GM12878 (cell line): ENCODE data around the gene SMPD4. TPM values are rescaled to one million over a fixed set of nuclear protein-coding genes. Genes with fewer than 3 reads are reported as not detected.
"Not testable (repeated sequence)": the region's sequence is repeated elsewhere in the genome, so short reads cannot be mapped to it uniquely, and the experiment has no call there.

ENCODE experiments used
- ATAC-seq: fragments of 200-7000 bp; cut with Tn5 transposase; 3 replicates; pipeline ENCODE4 v1.9.1; 2020; ENCODE audit warnings: mild to moderate bottlenecking, moderate library complexity
- BruUV-seq: library from RNA; stranded (reverse); fragments of 400-500 nt; replicated peaks from 2 replicates; lab custom pipeline; 2021; lab: Mats Ljungman, UMichigan
- CTCF ChIA-PET: fragments of 300-600 bp; sonication (Branson Sonifier 250); formaldehyde crosslinking; extraction: SDS; loops from one replicate; lab custom pipeline; 2021; ENCODE audit warnings: inconsistent platforms; lab: Yijun Ruan, JAX
- POLR2A ChIA-PET: fragments of 350-600 bp; formaldehyde crosslinking; extraction: SDS; loops from one replicate; lab custom pipeline; 2021; ENCODE audit warnings: inconsistent platforms; lab: Charles Lee
- RAD21 ChIA-PET: fragments of 300-600 bp; sonication (Branson Sonifier 250); formaldehyde crosslinking; loops from one replicate; lab custom pipeline; 2023; ENCODE audit warnings: antibody characterized with exemption; ENCODE audit not compliant: unreplicated experiment; lab: Charles Lee
- SMC1A ChIA-PET: fragments of 300-600 bp; sonication (Branson Sonifier 250); formaldehyde crosslinking; loops from one replicate; lab custom pipeline; 2023; ENCODE audit not compliant: unreplicated experiment, uncharacterized antibody; lab: Charles Lee
- DNase-seq: peaks from one replicate; pipeline ENCODE4 v3.0.0-alpha.2; 2011; ENCODE audit warnings: low read depth, low spot score
- FAIRE-seq: peaks from 3 replicates; lab custom pipeline; 2011; peaks lifted over from hg19 to GRCh38; lab: Jason Lieb, UNC
- H2AFZ ChIP-seq: 2 replicates; pipeline ENCODE4 v1.6.0; 2011; ENCODE audit warnings: low read depth, low read length, control low read depth; ENCODE audit not compliant: control insufficient read depth
- H3K27ac ChIP-seq: 2 replicates; pipeline ENCODE4 v1.5.1; 2011; ENCODE audit warnings: control low read depth; ENCODE audit not compliant: control insufficient read depth, insufficient read depth
- H3K27me3 ChIP-seq, 2 experiments: replicated peaks in 1 of 2; 2 replicates each; pipeline versions ENCODE4 v1.6.0 to v1.6.1; 2011; ENCODE audit warnings: low read length in 1 of 2; ENCODE audit not compliant: control insufficient read depth in 2 of 2, insufficient read depth in 2 of 2
- H3K36me3 ChIP-seq, 2 experiments: 2 replicates each; pipeline ENCODE4 v1.5.1; 2011; ENCODE audit warnings: low read length in 1 of 2; ENCODE audit not compliant: control insufficient read depth in 2 of 2, insufficient read depth in 2 of 2
- H3K4me1 ChIP-seq: 2 replicates; pipeline ENCODE4 v1.6.1; 2011; ENCODE audit warnings: mild to moderate bottlenecking, low read length, moderate library complexity, mixed read lengths; ENCODE audit not compliant: control insufficient read depth, insufficient read depth
- H3K4me2 ChIP-seq: 2 replicates; pipeline ENCODE4 v1.6.0; 2011; ENCODE audit warnings: control low read depth; ENCODE audit not compliant: control insufficient read depth, insufficient read depth
- H3K4me3 ChIP-seq: fragments of 200-600 bp; sonication (generic); 2 replicates; pipeline ENCODE4 v1.5.1; 2016
- H3K79me2 ChIP-seq: 2 replicates; pipeline ENCODE4 v1.6.0; 2011; ENCODE audit warnings: low read length; ENCODE audit not compliant: control insufficient read depth, insufficient read depth
- H3K9ac ChIP-seq: 2 replicates; pipeline ENCODE4 v1.8.0; 2011; ENCODE audit warnings: low read length, control low read depth, mixed read lengths; ENCODE audit not compliant: control insufficient read depth, insufficient read depth
- H3K9me3 ChIP-seq: replicated peaks from 3 replicates; pipeline ENCODE4 v1.5.1; 2011; ENCODE audit warnings: mild to moderate bottlenecking, low read length; ENCODE audit not compliant: control insufficient read depth, insufficient read depth
- H4K20me1 ChIP-seq: 2 replicates; pipeline ENCODE4 v1.6.0; 2011; ENCODE audit not compliant: control insufficient read depth, insufficient read depth
- POLR2AphosphoS5 ChIP-seq: IDR thresholded peaks from 2 replicates; pipeline ENCODE4 v1.6.1; 2011; ENCODE audit warnings: mild to moderate bottlenecking, low read length, inconsistent platforms
- RAD21 ChIP-seq: IDR thresholded peaks from 2 replicates; pipeline ENCODE4 v1.6.1; 2011; ENCODE audit warnings: mild to moderate bottlenecking, low read depth, low read length, moderate library complexity; ENCODE audit not compliant: insufficient read depth
- SMC3 ChIP-seq: IDR thresholded peaks from 2 replicates; pipeline ENCODE4 v1.6.1; 2011; ENCODE audit warnings: low read length, improper control_type of control experiment, borderline replicate concordance
- YY1 ChIP-seq: IDR thresholded peaks from 2 replicates; pipeline ENCODE4 v1.6.1; 2011; ENCODE audit warnings: low read depth, mild to moderate bottlenecking, low read length
- WGBS: methylation state at CpG from one replicate; pipeline ENCODE4 v1.1.6; 2016; ENCODE audit warnings: low lambda C conversion rate; ENCODE audit not compliant: insufficient replicate concordance, insufficient coverage; ENCODE audit errors: missing lambda C conversion rate; 5-methylcytosine and 5-hydroxymethylcytosine counted together
- in situ Hi-C: fragments of 300-500 bp; cut with MboI; formaldehyde crosslinking; loops from 9 replicates; pipeline ENCODE4 v1.14.3; 2018; ENCODE audit warnings: mixed read lengths
- intact Hi-C: fragments of 100-400 bp; cut with micrococcal nuclease; formaldehyde crosslinking; loops from one replicate; pipeline ENCODE4 v1.14.2; 2022; ENCODE audit not compliant: unreplicated experiment
- polyA plus RNA-seq, 11 experiments: library from polyadenylated mRNA; depleted of rRNA in 4 of 11; unstranded in 6 of 11; stranded (reverse) in 5 of 11; fragments of >200 nt; fragmentation: Nextera tagmentation in 4 of 11; fragmentation: Illumina TruSeq in 1 of 11; extraction: Ambion mirVana in 4 of 11; extraction: Trizol in 1 of 11; gene quantifications; 1 replicate in 1 of 11; 2 replicates in 10 of 11; pipeline versions ENCODE4 v1.2.1 to v1.2.3, GENCODE V29; 2011 to 2016; ENCODE audit warnings: inconsistent platforms in 2 of 11, missing spikeins in 2 of 11, low read depth in 1 of 11
- total RNA-seq, 4 experiments: library from RNA; depleted of rRNA in 3 of 4; stranded (reverse); fragments of >200 nt in 3 of 4; fragmentation: Illumina TruSeq in 1 of 4; extraction: Trizol in 1 of 4; gene quantifications; 2 replicates each; pipeline versions ENCODE4 v1.2.1 to v1.2.3, GENCODE V29; 2013 to 2021
- TF ChIP-seq, protein P1 (sequence below), 3 experiments: IDR thresholded peaks in 2 of 3; conservative IDR thresholded peaks in 1 of 3; 2 replicates each; pipeline ENCODE4 v1.5.1; 2011; ENCODE audit warnings: low read depth in 3 of 3, low read length in 3 of 3, mild to moderate bottlenecking in 3 of 3, control low read depth in 2 of 3, moderate library complexity in 2 of 3, inconsistent platforms in 1 of 3, mixed read lengths in 1 of 3; ENCODE audit not compliant: control insufficient read depth in 2 of 3, insufficient read depth in 1 of 3; ENCODE audit errors: extremely low read depth in 1 of 3

SMPD4 gene
- total and polyA plus RNA-seq, 10 of the 15 experiments (the other 5 are each of a cell fraction or from before 2014, with no cell fraction given), result 5.0 to 82.0 (median 45.7) TPM

- POLR2A ChIA-PET, H3K79me2 ChIP-seq, H3K9me3 ChIP-seq, H3K9ac ChIP-seq, H3K27ac ChIP-seq, H2AFZ ChIP-seq, BruUV-seq, H3K27me3 ChIP-seq, H4K20me1 ChIP-seq, H3K4me2 ChIP-seq, DNase-seq, H3K4me3 ChIP-seq: not testable (repeated sequence)
- H3K36me3 ChIP-seq, result peaks cover 0 to 22% of the 10 kb centered on the region in 2 experiments; a peak in 2 of 4 replicates
- TF ChIP-seq, protein P1, sequence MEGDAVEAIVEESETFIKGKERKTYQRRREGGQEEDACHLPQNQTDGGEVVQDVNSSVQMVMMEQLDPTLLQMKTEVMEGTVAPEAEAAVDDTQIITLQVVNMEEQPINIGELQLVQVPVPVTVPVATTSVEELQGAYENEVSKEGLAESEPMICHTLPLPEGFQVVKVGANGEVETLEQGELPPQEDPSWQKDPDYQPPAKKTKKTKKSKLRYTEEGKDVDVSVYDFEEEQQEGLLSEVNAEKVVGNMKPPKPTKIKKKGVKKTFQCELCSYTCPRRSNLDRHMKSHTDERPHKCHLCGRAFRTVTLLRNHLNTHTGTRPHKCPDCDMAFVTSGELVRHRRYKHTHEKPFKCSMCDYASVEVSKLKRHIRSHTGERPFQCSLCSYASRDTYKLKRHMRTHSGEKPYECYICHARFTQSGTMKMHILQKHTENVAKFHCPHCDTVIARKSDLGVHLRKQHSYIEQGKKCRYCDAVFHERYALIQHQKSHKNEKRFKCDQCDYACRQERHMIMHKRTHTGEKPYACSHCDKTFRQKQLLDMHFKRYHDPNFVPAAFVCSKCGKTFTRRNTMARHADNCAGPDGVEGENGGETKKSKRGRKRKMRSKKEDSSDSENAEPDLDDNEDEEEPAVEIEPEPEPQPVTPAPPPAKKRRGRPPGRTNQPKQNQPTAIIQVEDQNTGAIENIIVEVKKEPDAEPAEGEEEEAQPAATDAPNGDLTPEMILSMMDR (IDR thresholded peaks at IDR 0.05 in 2 of 3, conservative IDR thresholded peaks at IDR 0.05 in 1 of 3; ENCODE audit: control insufficient read depth in 2 of 3, extremely low read depth in 1 of 3, insufficient read depth in 1 of 3, low read depth in 3 of 3, low read length in 3 of 3), result peak; percentile 38 to 69 (median 47)
- TF ChIP-seq YY1 (0 out of 2 replicates have a peak, but pooled peaks have one; percentile 15), SMC3 (peak; percentile 34; the same call in 1 of the 2 replicates), POLR2AphosphoS5 (0 out of 2 replicates have a peak, but pooled peaks have one; percentile 46), RAD21 (peak; percentile 49)
- WGBS, result 73% methylated on average over 16 of the region's 16 CpGs
- ATAC-seq (peak; percentile 49), FAIRE-seq (peak; percentile 78)
- CTCF ChIA-PET, result interaction anchor here (1.1 to 1.4 kb wide), 3 partner anchors 176 to 185 kb away, joined by 4 to 17 read pairs (median 10); no protein-coding TSS in a partner anchor
- RAD21 ChIA-PET, result interaction anchor here (1.4 kb wide), 1 partner anchor 177 kb away, joined by 12 read pairs; no protein-coding TSS in a partner anchor
- SMC1A ChIA-PET, result interaction anchor here (1.0 kb wide), 1 partner anchor 177 kb away, joined by 4 read pairs; no protein-coding TSS in a partner anchor
- in situ Hi-C loops, result loop anchor here (5.0 to 10.0 kb wide), 2 partner anchors 181 to 1519 kb away; no protein-coding TSS in a partner anchor
- peaks cover 18% of the 10 kb centered on the region for H3K4me1 ChIP-seq
- intact Hi-C loops, result loop anchor here (1.0 kb wide), 1 partner anchor 176 kb away; no protein-coding TSS in a partner anchor
These were observed 25.3 kb downstream of the SMPD4 start for GRCh38 chr2:130155956-130156623.
